Mucosa of rectum (tissue), 2 donors: ENCODE data around the gene GPBP1.

Source experiments
- H3K27ac ChIP-seq, 2 donors: one replicate each; pipeline ENCODE4 v1.7.0; 2013; ENCODE audit warnings: inconsistent platforms in 2 of 2, low read depth in 2 of 2, low read length in 2 of 2
- H3K27me3 ChIP-seq, 2 donors: one replicate each; pipeline ENCODE4 v1.7.0; 2013; ENCODE audit warnings: low read length in 2 of 2; ENCODE audit not compliant: control insufficient read depth in 2 of 2, insufficient read depth in 2 of 2
- H3K36me3 ChIP-seq, 2 donors: one replicate each; pipeline ENCODE4 v1.7.0; 2013; ENCODE audit warnings: low read length in 2 of 2; ENCODE audit not compliant: control insufficient read depth in 2 of 2, insufficient read depth in 2 of 2
- H3K4me1 ChIP-seq, 2 donors: one replicate each; pipeline ENCODE4 v1.7.0; 2013; ENCODE audit warnings: low read length in 2 of 2, mild to moderate bottlenecking in 1 of 2; ENCODE audit not compliant: control insufficient read depth in 2 of 2, insufficient read depth in 2 of 2
- H3K4me3 ChIP-seq, 2 donors: one replicate each; pipeline ENCODE4 v1.7.0; 2013; ENCODE audit warnings: low read length in 2 of 2
- H3K9ac ChIP-seq, 2 donors: one replicate each; pipeline ENCODE4 v1.7.0; 2013; ENCODE audit warnings: low read length in 2 of 2, low read depth in 1 of 2, mild to moderate bottlenecking in 1 of 2
- H3K9me3 ChIP-seq, 2 donors: one replicate each; pipeline ENCODE4 v1.7.0; 2013; ENCODE audit warnings: low read length in 2 of 2; ENCODE audit not compliant: control insufficient read depth in 2 of 2
- donor health status: healthy.
- donor health status: Normal muscosa, but diverticular disease.

Gene GPBP1

GRCh38 chr5:57313716-57314115 is 139.9 kb downstream of the GPBP1 start:
- no peak overlapping the region for H3K9ac ChIP-seq
- H3K27ac ChIP-seq = no peak overlapping the region
- no peaks in the 10 kb centered on the region for H3K9me3 ChIP-seq
- peaks cover 0 to 2% of the 10 kb centered on the region in 2 donors for H3K4me1 ChIP-seq
- peaks cover 0 to 2% of the 10 kb centered on the region in 2 donors for H3K27me3 ChIP-seq
- no peak overlapping the region for H3K4me3 ChIP-seq
- H3K36me3 ChIP-seq = no peaks in the 10 kb centered on the region
